HepG2 (cell line): Measurements from ENCODE around the gene COL27A1. TPM values are rescaled to one million over a fixed set of nuclear protein-coding genes. Genes with fewer than 3 reads are reported as not detected.

ENCODE experiments used
- ATF7-NPFF ChIP-seq: sonication (generic); formaldehyde crosslinking; IDR thresholded peaks from 2 replicates; pipeline ENCODE4 v1.8.1; 2023; ENCODE audit warnings: mild to moderate bottlenecking, low read depth, missing genetic modification reagents, moderate library complexity
- ATRX ChIP-seq: sonication (generic); formaldehyde crosslinking; IDR thresholded peaks from 2 replicates; pipeline ENCODE4 v1.4.0; 2020; ENCODE audit warnings: missing genetic modification reagents, borderline replicate concordance
- CERS6 ChIP-seq: sonication (generic); formaldehyde crosslinking; IDR thresholded peaks from 2 replicates; pipeline ENCODE4 v1.5.0; 2020; ENCODE audit warnings: missing genetic modification reagents
- CHD2 ChIP-seq: IDR thresholded peaks from 2 replicates; pipeline ENCODE4 v1.6.1; 2011; ENCODE audit warnings: low read depth, low read length, improper control_type of control experiment
- FLYWCH1 ChIP-seq: sonication (generic); formaldehyde crosslinking; IDR thresholded peaks from 2 replicates; pipeline ENCODE4 v1.8.1; 2023; ENCODE audit warnings: mild to moderate bottlenecking, missing genetic modification reagents
- FOXA1 ChIP-seq, 2 experiments: fragments of 450-650 bp in 1 of 2; sonication (generic) in 1 of 2; formaldehyde crosslinking in 1 of 2; IDR thresholded peaks; 2 replicates each; pipeline versions ENCODE4 v1.4.0 to v1.6.1; 2016 to 2020; ENCODE audit warnings: missing genetic modification reagents in 1 of 2
- HNF4A ChIP-seq: sonication (generic); formaldehyde crosslinking; IDR thresholded peaks from 2 replicates; pipeline ENCODE4 v1.4.0; 2020; ENCODE audit warnings: missing genetic modification reagents
- KAT2B ChIP-seq: fragments of 150-350 bp; IDR thresholded peaks from 2 replicates; pipeline ENCODE4 v1.6.1; 2014; ENCODE audit warnings: low read depth, low read length, borderline replicate concordance
- KDM2A ChIP-seq: sonication (generic); formaldehyde crosslinking; IDR thresholded peaks from 2 replicates; pipeline ENCODE4 v1.4.0; 2020; ENCODE audit warnings: low read depth, missing genetic modification reagents, borderline replicate concordance
- MZF1 ChIP-seq: sonication (generic); formaldehyde crosslinking; IDR thresholded peaks from 2 replicates; pipeline ENCODE4 v1.8.1; 2023; ENCODE audit warnings: mild to moderate bottlenecking, missing genetic modification reagents, borderline replicate concordance
- NCOA2 ChIP-seq: sonication (generic); formaldehyde crosslinking; IDR thresholded peaks from 2 replicates; pipeline ENCODE4 v1.8.0; 2022; ENCODE audit warnings: inconsistent platforms
- NFIC ChIP-seq: IDR thresholded peaks from 2 replicates; pipeline ENCODE4 v1.6.1; 2012; ENCODE audit warnings: mild to moderate bottlenecking, low read length, inconsistent platforms
- ONECUT2 ChIP-seq: sonication (generic); formaldehyde crosslinking; IDR thresholded peaks from 2 replicates; pipeline ENCODE4 v1.4.0; 2020; ENCODE audit warnings: missing genetic modification reagents
- RBFOX2 ChIP-seq: fragments of 200-400 bp; formaldehyde crosslinking; IDR thresholded peaks from 2 replicates; pipeline ENCODE4 v1.6.1; 2017; ENCODE audit warnings: low read depth, mild to moderate bottlenecking, low read length
- REL ChIP-seq: sonication (generic); formaldehyde crosslinking; conservative IDR thresholded peaks from 2 replicates; pipeline ENCODE4 v1.8.0; 2022; ENCODE audit warnings: mild to moderate bottlenecking, missing genetic modification reagents, moderate library complexity
- SNAPC2 ChIP-seq: sonication (generic); formaldehyde crosslinking; IDR thresholded peaks from 2 replicates; pipeline ENCODE4 v1.8.1; 2022; ENCODE audit warnings: mild to moderate bottlenecking, missing genetic modification reagents
- STAG1 ChIP-seq: sonication (generic); formaldehyde crosslinking; IDR thresholded peaks from 2 replicates; pipeline ENCODE4 v1.4.0; 2020; ENCODE audit warnings: missing genetic modification reagents
- TAF1 ChIP-seq: sonication (generic); formaldehyde crosslinking; IDR thresholded peaks from 2 replicates; pipeline ENCODE4 v1.4.0; 2020; ENCODE audit warnings: missing genetic modification reagents
- TARDBP ChIP-seq: sonication (generic); formaldehyde crosslinking; IDR thresholded peaks from 2 replicates; pipeline ENCODE4 v1.8.0; 2022; ENCODE audit warnings: mild to moderate bottlenecking, missing genetic modification reagents
- TMF1 ChIP-seq: sonication (generic); formaldehyde crosslinking; IDR thresholded peaks from 2 replicates; pipeline ENCODE4 v1.8.1; 2022; ENCODE audit warnings: low read depth, missing genetic modification reagents
- ZMAT3 ChIP-seq: sonication (generic); formaldehyde crosslinking; conservative IDR thresholded peaks from 2 replicates; pipeline ENCODE4 v1.7.0; 2021; ENCODE audit warnings: missing genetic modification reagents
- ZNF121 ChIP-seq: sonication (generic); formaldehyde crosslinking; IDR thresholded peaks from 2 replicates; pipeline ENCODE4 v1.5.0; 2020; ENCODE audit warnings: mild to moderate bottlenecking, missing genetic modification reagents
- ZNF136 ChIP-seq: sonication (generic); formaldehyde crosslinking; IDR thresholded peaks from 2 replicates; pipeline ENCODE4 v1.8.1; 2022; ENCODE audit warnings: low read depth, mild to moderate bottlenecking, moderate library complexity, missing genetic modification reagents
- ZNF382 ChIP-seq: sonication (generic); formaldehyde crosslinking; IDR thresholded peaks from 2 replicates; pipeline ENCODE4 v1.5.0; 2020; ENCODE audit warnings: missing genetic modification reagents, mild to moderate bottlenecking, borderline replicate concordance
- polyA plus RNA-seq, 8 experiments: library from polyadenylated mRNA; depleted of rRNA in 3 of 8; stranded (reverse) in 7 of 8; unstranded in 1 of 8; fragments of >200 nt; fragmentation: Illumina TruSeq in 4 of 8; extraction: Trizol in 4 of 8; gene quantifications; 2 replicates each; pipeline versions ENCODE4 v1.2.1 to v1.2.3, GENCODE V29; 2011 to 2016; ENCODE audit warnings: low read depth in 4 of 8, missing spikeins in 1 of 8, mixed read lengths in 1 of 8; ENCODE audit not compliant: insufficient read depth in 1 of 8
- total RNA-seq, 5 experiments: library from RNA; depleted of rRNA; stranded (reverse); fragments of >200 nt; fragmentation: Illumina TruSeq; extraction: Trizol; gene quantifications; 2 replicates each; pipeline ENCODE4 v1.2.3, GENCODE V29; 2016; ENCODE audit warnings: low read depth in 1 of 5
- TF ChIP-seq, protein P1 (sequence below): sonication (generic); formaldehyde crosslinking; IDR thresholded peaks from 2 replicates; pipeline ENCODE4 v1.4.0; 2020; ENCODE audit warnings: mild to moderate bottlenecking, missing genetic modification reagents
- TF ChIP-seq, protein P2 (sequence below): IDR thresholded peaks from 2 replicates; pipeline ENCODE4 v1.6.1; 2012; ENCODE audit warnings: low read length, improper control_type of control experiment

The COL27A1 gene
- total and polyA plus RNA-seq, 2 of the 13 experiments (the other 11 are each of a cell fraction or from before 2014, with no cell fraction given) = 71.3 to 89.1 TPM

DNA sequence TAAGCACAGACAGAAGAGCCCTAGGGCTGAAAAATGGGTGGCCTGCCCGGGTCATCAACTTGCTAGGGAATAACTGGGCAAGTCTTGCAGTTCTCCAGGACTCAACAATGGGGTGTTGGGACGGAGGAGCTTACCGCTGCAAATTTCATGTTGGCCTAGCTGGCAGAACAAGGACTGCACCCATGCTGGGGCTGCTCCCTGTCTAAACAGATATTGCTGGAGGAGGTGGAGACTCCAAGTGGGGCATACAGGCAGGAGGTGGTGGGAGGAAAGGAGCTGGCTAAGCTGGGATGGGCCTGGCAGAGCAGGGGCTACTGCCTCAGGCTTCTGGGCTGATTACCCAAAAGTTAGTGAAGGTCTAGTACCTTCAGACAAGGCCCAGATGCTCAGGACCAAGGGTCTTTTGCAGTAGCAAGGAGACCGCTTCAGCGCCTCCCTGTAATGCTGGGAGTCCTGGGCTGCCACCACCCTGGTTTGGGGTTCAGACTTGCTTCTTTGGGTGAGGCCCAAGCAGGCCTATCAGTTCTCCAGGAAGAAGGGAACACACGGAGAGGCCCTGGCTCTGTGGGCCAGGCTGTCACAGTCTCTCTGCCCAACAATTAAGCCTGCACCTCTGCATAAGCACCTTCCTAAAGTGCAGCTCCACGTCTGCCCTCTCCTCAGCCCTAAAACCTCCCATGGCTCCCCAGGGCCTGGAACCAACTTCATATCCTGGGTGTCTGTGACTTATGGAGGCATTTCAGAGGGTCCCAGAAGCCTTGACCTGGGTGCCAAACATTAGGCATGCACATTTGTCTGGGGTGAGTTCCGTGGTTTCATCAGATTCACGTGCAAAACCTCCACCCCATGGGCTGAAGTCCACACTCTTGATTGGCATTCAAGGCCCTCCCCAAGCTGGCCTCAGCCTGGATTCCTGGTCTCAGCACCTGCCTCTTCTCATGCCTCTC lies 32.0 kb upstream of the COL27A1 start (continued):
- no peak for TF ChIP-seq ZNF382
- TF ChIP-seq CHD2 = no peak
- TF ChIP-seq NFIC = no peak
- no peak for TF ChIP-seq REL
- TF ChIP-seq KAT2B = no peak
- TF ChIP-seq FLYWCH1 = no peak
- no peak for TF ChIP-seq CERS6 (CRISPR knock-in tag)
- 0 out of 2 replicates have a peak, but pooled peaks have one; percentile 33 for TF ChIP-seq KDM2A (CRISPR knock-in tag)
- peak; percentile 68; the same call in 1 of the 2 replicates for TF ChIP-seq TARDBP (CRISPR knock-in tag)
- TF ChIP-seq ZNF136 (CRISPR knock-in tag) = no peak
- TF ChIP-seq TAF1 (CRISPR knock-in tag) = no peak
- TF ChIP-seq ATRX (CRISPR knock-in tag) = no peak
- no peak for TF ChIP-seq MZF1 (CRISPR knock-in tag)
- TF ChIP-seq SNAPC2 (CRISPR knock-in tag) = no peak
- no peak for TF ChIP-seq ATF7-NPFF
- peak; percentile 88 for TF ChIP-seq NCOA2 (CRISPR knock-in tag)
- TF ChIP-seq HNF4A (CRISPR knock-in tag) = peak; percentile 96
- no peak for TF ChIP-seq STAG1 (CRISPR knock-in tag)
- no peak for TF ChIP-seq TMF1 (CRISPR knock-in tag)
- TF ChIP-seq, protein P1, sequence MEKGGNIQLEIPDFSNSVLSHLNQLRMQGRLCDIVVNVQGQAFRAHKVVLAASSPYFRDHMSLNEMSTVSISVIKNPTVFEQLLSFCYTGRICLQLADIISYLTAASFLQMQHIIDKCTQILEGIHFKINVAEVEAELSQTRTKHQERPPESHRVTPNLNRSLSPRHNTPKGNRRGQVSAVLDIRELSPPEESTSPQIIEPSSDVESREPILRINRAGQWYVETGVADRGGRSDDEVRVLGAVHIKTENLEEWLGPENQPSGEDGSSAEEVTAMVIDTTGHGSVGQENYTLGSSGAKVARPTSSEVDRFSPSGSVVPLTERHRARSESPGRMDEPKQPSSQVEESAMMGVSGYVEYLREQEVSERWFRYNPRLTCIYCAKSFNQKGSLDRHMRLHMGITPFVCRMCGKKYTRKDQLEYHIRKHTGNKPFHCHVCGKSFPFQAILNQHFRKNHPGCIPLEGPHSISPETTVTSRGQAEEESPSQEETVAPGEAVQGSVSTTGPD (CRISPR knock-in tag) = no peak
- TF ChIP-seq ZNF121 (CRISPR knock-in tag) = no peak
- TF ChIP-seq ZMAT3 (CRISPR knock-in tag) = no peak
- no peak for TF ChIP-seq RBFOX2
- TF ChIP-seq, protein P2, sequence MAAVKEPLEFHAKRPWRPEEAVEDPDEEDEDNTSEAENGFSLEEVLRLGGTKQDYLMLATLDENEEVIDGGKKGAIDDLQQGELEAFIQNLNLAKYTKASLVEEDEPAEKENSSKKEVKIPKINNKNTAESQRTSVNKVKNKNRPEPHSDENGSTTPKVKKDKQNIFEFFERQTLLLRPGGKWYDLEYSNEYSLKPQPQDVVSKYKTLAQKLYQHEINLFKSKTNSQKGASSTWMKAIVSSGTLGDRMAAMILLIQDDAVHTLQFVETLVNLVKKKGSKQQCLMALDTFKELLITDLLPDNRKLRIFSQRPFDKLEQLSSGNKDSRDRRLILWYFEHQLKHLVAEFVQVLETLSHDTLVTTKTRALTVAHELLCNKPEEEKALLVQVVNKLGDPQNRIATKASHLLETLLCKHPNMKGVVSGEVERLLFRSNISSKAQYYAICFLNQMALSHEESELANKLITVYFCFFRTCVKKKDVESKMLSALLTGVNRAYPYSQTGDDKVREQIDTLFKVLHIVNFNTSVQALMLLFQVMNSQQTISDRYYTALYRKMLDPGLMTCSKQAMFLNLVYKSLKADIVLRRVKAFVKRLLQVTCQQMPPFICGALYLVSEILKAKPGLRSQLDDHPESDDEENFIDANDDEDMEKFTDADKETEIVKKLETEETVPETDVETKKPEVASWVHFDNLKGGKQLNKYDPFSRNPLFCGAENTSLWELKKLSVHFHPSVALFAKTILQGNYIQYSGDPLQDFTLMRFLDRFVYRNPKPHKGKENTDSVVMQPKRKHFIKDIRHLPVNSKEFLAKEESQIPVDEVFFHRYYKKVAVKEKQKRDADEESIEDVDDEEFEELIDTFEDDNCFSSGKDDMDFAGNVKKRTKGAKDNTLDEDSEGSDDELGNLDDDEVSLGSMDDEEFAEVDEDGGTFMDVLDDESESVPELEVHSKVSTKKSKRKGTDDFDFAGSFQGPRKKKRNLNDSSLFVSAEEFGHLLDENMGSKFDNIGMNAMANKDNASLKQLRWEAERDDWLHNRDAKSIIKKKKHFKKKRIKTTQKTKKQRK = no peak
- no peak for TF ChIP-seq ONECUT2 (CRISPR knock-in tag)
- no peak for TF ChIP-seq FOXA1 (IDR thresholded peaks at IDR 0.05)
- no peak; the same call in 1 of the 2 replicates for TF ChIP-seq FOXA1 (CRISPR knock-in tag; IDR thresholded peaks at IDR 0.05)
